H1 (cell line): ENCODE results near the gene PSMD5. TPM values are rescaled to one million over a fixed set of nuclear protein-coding genes. Genes with fewer than 3 reads are reported as not detected.

ENCODE experiments used
- CBX5 ChIP-seq: fragments of 300-800, 300-1000 bp; sonication (generic); IDR thresholded peaks from 2 replicates; pipeline ENCODE4 v1.7.1; 2016; ENCODE audit warnings: antibody characterized with exemption, low read length, low read depth
- PHF8 ChIP-seq: fragments of 200-600 bp; sonication (generic); conservative IDR thresholded peaks from 2 replicates; pipeline ENCODE4 v1.7.1; 2012; ENCODE audit warnings: low read depth, mild to moderate bottlenecking, inconsistent platforms, low read length, moderate library complexity
- POLR2A ChIP-seq, 2 experiments: IDR thresholded peaks; 1 replicate in 1 of 2; 2 replicates in 1 of 2; pipeline ENCODE4 v1.6.1; 2011; ENCODE audit warnings: low read depth in 2 of 2, low read length in 2 of 2, mild to moderate bottlenecking in 2 of 2; ENCODE audit errors: control extremely low read depth in 1 of 2
- RFX5 ChIP-seq: IDR thresholded peaks from 2 replicates; pipeline ENCODE4 v1.6.1; 2011; ENCODE audit warnings: low read depth, low read length, improper control_type of control experiment, borderline replicate concordance
- polyA plus RNA-seq, 7 experiments: library from polyadenylated mRNA; depleted of rRNA in 3 of 7; stranded (reverse) in 5 of 7; unstranded in 2 of 7; fragments of >200 nt in 5 of 7; fragments of 200-250 nt in 2 of 7; gene quantifications; 1 replicate in 5 of 7; 2 replicates in 1 of 7; 4 replicates in 1 of 7; pipeline versions ENCODE4 v1.2.1 to v1.2.3, GENCODE V29; 2011 to 2013; ENCODE audit warnings: missing spikeins in 2 of 7, mixed read lengths in 2 of 7
- total RNA-seq: library from RNA; stranded (reverse); fragmentation: NEBNext Ultra II Directional; extraction: Animal tissue kit (Norgen Biotek cat#: 25700); gene quantifications from 2 replicates; pipeline ENCODE4 v1.2.1, GENCODE V29; 2021

Gene PSMD5
- total and polyA plus RNA-seq, 2 of the 8 experiments (the other 6 are each of a cell fraction or from before 2014, with no cell fraction given), result 19.2 to 30.5 TPM

GRCh38 chr9:120820095-120820494 is 22.6 kb downstream of the PSMD5 start (continued):
- TF ChIP-seq RFX5, result no peak
- TF ChIP-seq PHF8, result no peak
- no peak for TF ChIP-seq CBX5
- no peak for TF ChIP-seq POLR2A (IDR thresholded peaks at IDR 0.05; ENCODE audit: control extremely low read depth in 1 of 2, low read depth in 2 of 2, low read length in 2 of 2)
- TF ChIP-seq, all 59 proteins: peak for 0
